Diencephalon (tissue), 1 donor: ENCODE data around the gene ZFYVE21. TPM values are rescaled to one million over a fixed set of nuclear protein-coding genes. Genes with fewer than 3 reads are reported as not detected.

Experiments
- small RNA-seq: library from RNA; depleted of rRNA; stranded (forward); fragments of <200 nt; gene quantifications from one replicate; pipeline ENCODE3, GENCODE V24; 2014
- total RNA-seq: library from RNA; depleted of rRNA; stranded (reverse); fragments of >200 nt; gene quantifications from one replicate; pipeline ENCODE4 v1.2.3, GENCODE V29; 2014

Gene ZFYVE21
- 39.9 TPM for total RNA-seq

GRCh38 chr14:103715052-103716000 lies at the start of gene ZFYVE21, which contains the start of gene XRCC3:
ZFYVE21 (plus strand) TSS chr14:103715810; CDS start chr14:103715842, 32 bp downstream.
XRCC3 (minus strand) TSS chr14:103715451; CDS start chr14:103711087, 4,364 bp downstream.

Small RNAs within 50 kb of the gene (small RNA-seq; reads per million reads assigned to genes)
- gene RF00019 = not detected

Other genes starting within 250 kb of the ZFYVE21 start
- 328 TPM for gene CKB, start 193.0 kb upstream of the ZFYVE21 start, total RNA-seq
- gene TRMT61A, start 186.6 kb upstream of the ZFYVE21 start, total RNA-seq = 6.9 TPM
- gene BAG5, start 153.2 kb upstream of the ZFYVE21 start, total RNA-seq = 44.8 TPM
- 48.2 TPM for gene COA8, start 152.8 kb upstream of the ZFYVE21 start, total RNA-seq
- gene KLC1, start 86.6 kb upstream of the ZFYVE21 start, total RNA-seq = 465 TPM
- gene XRCC3, start 359 bp upstream of the ZFYVE21 start, total RNA-seq = 10.4 TPM
- 18.9 TPM for gene PPP1R13B, start 131.8 kb downstream of the ZFYVE21 start, total RNA-seq
- 4.4 TPM for gene TDRD9, start 212.6 kb downstream of the ZFYVE21 start, total RNA-seq
- gene RD3L, start 226.7 kb downstream of the ZFYVE21 start, total RNA-seq = 1.2 TPM